NCI-H510A treated with DMSO at 0.1 percent for 48 hours (cell line): ENCODE results near the gene GNAI3.
A peak's percentile ranks its signal among the peaks of the same experiment; 100 is the strongest.

ENCODE experiments used
- DNase-seq: peaks from one replicate; lab custom pipeline; 2025; lab: John Stamatoyannopoulos, UW

Gene GNAI3

GRCh38 chr1:109598655-109599054 is 50.2 kb downstream of the GNAI3 start:
- DNase-seq = no peak

- DNase-seq = no peak
Measured at GRCh38 chr1:109603229-109603628, 54.8 kb downstream of the GNAI3 start.

GRCh38 chr1:109605381-109605780 is 57.0 kb downstream of the GNAI3 start:
- no peak for DNase-seq

DNA sequence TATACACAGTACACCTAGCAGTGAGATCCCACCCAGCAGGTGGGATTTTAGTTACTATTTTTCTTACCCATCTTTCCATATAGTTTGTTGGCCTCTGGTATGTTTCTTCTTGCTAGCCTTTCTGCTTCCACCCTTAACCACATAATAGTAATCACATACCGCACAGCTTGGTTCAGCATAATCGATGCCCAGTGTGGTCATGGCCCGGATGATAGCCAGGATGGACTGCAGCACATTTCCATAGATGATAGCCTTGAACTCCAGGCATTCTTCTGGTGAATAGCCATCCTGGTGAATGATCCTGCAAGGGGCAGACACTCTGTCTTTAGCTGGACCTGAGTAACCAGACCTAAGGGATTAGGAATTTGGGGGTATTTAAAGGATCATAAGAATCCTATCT is 61.5 kb downstream of the GNAI3 start:
- no peak for DNase-seq

GRCh38 chr1:109610609-109611307 is 62.3 kb downstream of the GNAI3 start:
- DNase-seq = no peak

DNA sequence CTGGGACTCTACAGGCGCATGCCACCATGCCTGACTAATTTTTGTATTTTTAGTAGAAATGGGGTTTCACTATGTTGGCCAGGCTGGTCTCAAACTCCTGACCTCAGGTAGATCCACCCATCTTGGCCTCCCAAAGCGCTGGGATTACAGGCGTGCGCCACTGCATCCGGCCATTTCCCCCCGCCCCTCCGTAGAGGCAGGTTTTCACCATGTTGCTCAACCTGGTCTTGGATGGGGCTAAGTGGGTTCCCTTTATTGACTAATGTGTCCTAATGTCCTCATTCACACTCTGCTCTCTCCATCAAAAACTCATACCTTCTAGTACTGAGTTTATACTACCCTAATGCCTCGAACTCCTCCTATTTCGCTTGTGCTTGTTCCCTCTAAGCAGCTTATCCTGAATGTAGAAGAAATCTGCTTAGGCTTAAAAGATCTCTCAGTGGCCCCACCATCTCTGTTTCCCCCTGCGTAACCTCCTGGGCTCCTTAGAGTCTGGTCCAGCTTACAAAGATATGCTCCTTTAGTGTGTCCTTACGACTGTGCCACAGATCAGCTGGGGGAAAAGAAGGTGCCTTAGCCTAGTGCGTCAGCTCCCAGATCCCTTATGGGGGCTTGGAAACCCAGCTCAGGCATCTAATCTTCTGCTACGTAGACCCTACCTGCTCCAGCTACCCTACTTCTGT is 63.0 kb downstream of the GNAI3 start:
- no peak for DNase-seq

DNA sequence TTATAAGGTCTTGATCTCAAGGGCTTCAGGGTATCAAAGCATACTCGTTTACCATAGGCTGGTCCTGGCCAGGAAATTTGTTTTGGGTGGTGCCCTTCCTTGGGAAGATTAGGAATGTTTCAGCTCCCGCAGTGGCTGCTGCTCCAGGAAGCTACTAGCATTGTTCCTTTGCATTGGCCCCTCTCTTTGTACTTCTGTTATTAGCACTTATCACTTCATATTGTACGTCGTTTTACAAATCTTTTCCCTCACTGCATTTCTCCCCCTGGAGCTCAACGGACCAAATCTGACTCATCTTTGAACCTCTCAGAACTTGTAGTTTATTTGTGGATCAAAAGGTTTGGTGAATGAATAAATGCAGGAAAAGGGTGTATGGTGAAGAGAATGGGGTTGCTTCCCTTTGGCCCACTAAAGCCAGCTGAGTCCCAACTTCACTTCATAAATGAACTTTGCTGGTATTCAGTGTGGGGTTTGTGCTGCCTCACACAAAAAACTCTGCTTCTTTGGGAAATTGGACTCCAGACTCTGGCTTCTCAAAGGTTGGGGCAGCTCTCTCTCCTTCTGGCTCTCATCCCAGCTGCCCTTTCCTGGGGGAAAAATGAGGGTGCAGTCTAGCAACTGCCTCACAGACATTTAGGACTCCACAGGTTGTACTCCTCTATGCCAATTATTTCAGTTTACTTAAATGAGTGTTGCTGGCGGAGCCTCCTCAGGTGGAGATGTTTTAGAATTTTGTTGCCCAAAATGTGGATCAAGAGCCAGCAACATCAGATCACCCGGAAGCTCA is 65.1 kb downstream of the GNAI3 start:
- no peak for DNase-seq

DNA sequence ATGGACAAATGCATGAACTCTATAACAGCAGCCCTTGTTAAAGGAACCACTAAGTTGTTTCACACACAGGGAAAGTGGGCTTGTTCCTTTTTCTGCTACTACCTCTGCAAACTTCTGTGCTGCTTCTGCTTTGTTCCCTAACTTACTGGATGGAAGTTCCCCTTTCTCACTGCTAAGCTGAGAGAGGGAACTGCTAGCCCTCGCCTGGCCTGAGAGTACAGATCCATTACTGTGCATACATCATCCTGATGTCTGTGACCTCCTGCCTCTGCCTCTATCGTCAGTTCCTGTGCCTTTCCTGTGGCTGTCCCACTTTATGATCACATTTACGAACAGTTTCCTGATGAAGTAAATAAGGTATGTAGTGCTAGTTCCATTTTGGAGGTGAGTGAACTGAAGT is 67.5 kb downstream of the GNAI3 start:
- DNase-seq = no peak

- DNase-seq = no peak
Measured at GRCh38 chr1:109616391-109616790, 68.0 kb downstream of the GNAI3 start.

- DNase-seq = no peak
Measured at GRCh38 chr1:109617291-109617801, 68.9 kb downstream of the GNAI3 start.

- DNase-seq = no peak
Measured at GRCh38 chr1:109618661-109619575, 70.5 kb downstream of the GNAI3 start.

DNA sequence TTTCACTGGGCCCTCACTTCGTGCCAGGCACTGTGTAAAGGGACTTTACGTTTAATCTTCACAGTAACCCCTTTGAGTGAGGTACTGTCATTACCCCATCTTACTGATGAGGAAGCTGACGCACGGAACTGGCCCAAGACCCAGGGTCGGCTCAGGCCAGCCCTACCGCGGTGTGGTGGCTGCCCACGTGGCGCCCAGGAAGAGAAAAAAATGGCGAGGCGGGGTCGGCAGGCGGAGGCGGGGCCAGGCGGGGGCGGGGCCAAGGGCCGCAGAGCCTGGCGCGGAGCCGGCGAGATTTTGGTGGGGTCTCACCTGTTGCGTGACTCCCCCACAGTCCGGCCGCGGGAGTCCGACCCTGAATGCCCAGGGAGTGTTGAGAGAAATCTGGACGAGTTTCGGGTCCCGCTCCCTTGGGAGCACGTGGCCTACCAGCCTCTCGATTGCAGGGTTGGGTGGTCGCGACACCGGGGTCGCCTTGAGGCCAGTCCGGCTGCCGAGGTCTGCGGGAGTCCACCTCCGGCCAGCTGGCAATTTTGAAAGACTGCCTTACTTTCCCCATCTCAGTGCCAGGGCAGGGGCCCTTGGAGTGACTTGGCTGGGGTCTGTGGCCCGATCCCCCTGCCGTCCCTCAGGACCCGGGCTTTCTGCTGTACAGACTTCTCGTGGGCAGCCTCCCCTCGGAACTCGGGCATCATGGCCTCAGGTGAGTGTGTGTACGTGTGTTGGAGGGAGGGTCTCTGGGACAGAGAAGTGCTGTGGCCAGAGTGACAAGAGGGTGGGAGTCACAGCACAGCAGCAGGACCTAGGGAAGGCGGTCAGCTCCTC is 71.4 kb downstream of the GNAI3 start, which contains the start of the genes AMPD2 and GNAT2:
Gene AMPD2, plus strand, starts transcription at position 262 of the 825 bp plus-strand sequence. CDS start 1,339 bp downstream, outside the sequence.
Gene GNAT2, minus strand, starts transcription at position 41 of the 825 bp plus-strand sequence. CDS start 6,746 bp downstream, outside the sequence.
- peak; percentile 67 for DNase-seq

- DNase-seq = no peak
Measured at GRCh38 chr1:109620401-109620791, 72.0 kb downstream of the GNAI3 start.

- peak; percentile 85 for DNase-seq
Measured at GRCh38 chr1:109620841-109621286, 72.4 kb downstream of the GNAI3 start.

- DNase-seq = no peak
Measured at GRCh38 chr1:109621379-109622136, 73.1 kb downstream of the GNAI3 start.

DNA sequence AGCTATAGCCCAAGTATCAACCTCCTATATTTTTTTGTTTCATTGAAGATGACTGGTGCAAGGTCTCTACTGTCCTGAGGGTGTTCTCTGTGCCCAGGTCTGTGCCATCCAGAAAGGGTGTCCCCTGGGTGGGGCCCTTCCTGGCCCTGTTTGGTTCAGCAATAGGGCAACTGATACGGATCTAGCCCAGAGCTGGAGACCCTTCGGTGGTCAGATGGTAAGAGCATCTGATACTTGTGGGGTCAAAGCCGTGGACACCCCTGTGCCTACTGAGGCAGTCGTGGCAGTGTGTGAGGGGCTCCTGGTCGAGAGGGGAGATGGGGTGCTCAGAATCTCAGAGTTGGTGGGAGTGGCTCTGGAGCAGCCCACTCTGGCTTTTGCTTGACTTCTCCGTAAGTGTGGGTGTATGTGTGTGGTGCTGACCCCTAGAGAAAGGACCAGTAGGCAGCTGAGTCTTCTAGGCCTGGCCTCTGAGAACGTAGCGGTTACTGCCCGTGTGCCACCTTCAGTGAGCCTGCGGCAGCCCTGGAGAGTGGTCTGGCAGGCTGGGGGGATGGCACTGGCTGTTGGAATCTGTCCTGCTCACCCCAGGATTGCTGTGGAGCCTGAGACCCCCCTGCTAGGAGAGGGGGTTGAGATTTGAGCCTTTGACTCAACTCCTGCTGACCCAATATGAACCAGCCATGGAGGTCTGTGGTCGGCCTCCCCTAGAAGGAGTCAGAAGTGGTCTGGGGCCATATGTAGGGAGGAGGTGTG is 73.9 kb downstream of the GNAI3 start:
- no peak for DNase-seq

- DNase-seq = no peak
Measured at GRCh38 chr1:109622895-109623294, 74.5 kb downstream of the GNAI3 start.

- DNase-seq = no peak
Measured at GRCh38 chr1:109623601-109624161, 75.3 kb downstream of the GNAI3 start.
